ENCODE data around the gene NPAS4. TPM values are rescaled to one million over a fixed set of nuclear protein-coding genes. Genes with fewer than 3 reads are reported as not detected.
A peak's percentile ranks its signal among the peaks of the same experiment; 100 is the strongest.
"Not testable (repeated sequence)": the region's sequence is repeated elsewhere in the genome, so short reads cannot be mapped to it uniquely, and the experiment has no call there.

Gene NPAS4
- polyA plus RNA-seq, 1 experiment, result 0.72 TPM

DNA sequence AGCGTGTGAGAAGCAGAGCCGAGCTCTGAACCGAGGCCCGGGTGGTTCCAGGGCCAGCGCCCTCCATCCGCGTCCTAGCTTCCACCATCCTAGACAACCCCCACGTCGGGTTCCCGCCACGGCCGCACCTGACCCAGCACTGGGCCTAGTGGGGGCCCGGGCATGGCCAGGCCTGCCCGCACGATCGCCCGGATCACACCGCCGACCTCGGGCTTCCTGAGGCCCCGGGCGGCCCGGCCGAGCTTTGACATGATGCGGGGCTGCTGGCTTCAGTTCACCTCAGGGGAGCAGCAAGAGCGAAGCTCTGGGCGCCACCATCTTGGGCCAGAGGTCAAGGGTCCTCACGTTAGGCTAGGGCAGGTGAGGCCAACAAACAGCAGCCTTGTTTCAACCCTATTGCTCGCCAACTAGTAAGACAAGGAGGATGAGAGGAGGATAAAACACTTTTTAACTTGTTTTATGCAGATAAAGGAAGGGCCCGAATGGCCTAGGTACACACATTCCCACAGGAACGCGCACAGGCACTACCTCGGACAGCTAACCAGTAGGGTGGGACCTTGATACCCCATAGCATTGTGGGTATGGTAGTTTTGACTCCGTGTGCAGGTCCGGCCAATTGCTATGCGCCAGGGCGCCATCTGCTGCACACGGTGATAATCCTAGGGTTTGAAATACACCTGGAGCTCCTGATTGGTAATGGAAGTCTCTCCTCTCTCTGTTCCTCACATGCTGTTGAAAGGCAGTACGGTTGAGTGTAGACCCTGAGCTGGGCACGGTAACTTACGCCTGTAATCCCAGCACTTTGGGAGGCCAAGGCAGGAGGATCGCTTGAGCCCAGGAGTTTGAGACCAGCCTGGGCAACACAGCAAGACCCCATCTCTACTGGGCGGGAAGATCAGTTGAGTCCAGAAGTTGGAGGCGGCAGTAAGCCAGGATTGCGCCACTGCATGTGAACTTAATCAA lies 17.9 kb downstream of the NPAS4 start, which contains the start of gene MRPL11:
TSS of gene MRPL11 (minus strand) at position 345 of the 963 bp plus-strand sequence. CDS start at position 251, 94 bp downstream.
- Histone ChIP-seq H3K36me3 (ENCODE audit: control insufficient read depth, insufficient read depth, low read length) (peaks cover 8% of the 10 kb centered on the region), H3K27me3 (ENCODE audit: control insufficient read depth, insufficient read depth, low read length) (no peaks in the 10 kb centered on the region), H3K4me3 (ENCODE audit: low read depth, low read length) (peak within 1 kb of the TSS; percentile 75)
- ChIA-PET CTCF (interaction anchor here (0.7 to 2.9 kb wide), 24 partner anchors 8 to 1018 kb away, joined by 3 to 38 read pairs (median 4); partner anchors contain the start of genes BRMS1 and PELI3), POLR2A (no interaction called here)
- DNase-seq (ENCODE audit: low read depth), result peak; percentile 61
- TF ChIP-seq, protein P1, sequence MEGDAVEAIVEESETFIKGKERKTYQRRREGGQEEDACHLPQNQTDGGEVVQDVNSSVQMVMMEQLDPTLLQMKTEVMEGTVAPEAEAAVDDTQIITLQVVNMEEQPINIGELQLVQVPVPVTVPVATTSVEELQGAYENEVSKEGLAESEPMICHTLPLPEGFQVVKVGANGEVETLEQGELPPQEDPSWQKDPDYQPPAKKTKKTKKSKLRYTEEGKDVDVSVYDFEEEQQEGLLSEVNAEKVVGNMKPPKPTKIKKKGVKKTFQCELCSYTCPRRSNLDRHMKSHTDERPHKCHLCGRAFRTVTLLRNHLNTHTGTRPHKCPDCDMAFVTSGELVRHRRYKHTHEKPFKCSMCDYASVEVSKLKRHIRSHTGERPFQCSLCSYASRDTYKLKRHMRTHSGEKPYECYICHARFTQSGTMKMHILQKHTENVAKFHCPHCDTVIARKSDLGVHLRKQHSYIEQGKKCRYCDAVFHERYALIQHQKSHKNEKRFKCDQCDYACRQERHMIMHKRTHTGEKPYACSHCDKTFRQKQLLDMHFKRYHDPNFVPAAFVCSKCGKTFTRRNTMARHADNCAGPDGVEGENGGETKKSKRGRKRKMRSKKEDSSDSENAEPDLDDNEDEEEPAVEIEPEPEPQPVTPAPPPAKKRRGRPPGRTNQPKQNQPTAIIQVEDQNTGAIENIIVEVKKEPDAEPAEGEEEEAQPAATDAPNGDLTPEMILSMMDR (IDR thresholded peaks at IDR 0.05; ENCODE audit: insufficient read depth, low read depth, low read length), result peak; percentile 78

DNA sequence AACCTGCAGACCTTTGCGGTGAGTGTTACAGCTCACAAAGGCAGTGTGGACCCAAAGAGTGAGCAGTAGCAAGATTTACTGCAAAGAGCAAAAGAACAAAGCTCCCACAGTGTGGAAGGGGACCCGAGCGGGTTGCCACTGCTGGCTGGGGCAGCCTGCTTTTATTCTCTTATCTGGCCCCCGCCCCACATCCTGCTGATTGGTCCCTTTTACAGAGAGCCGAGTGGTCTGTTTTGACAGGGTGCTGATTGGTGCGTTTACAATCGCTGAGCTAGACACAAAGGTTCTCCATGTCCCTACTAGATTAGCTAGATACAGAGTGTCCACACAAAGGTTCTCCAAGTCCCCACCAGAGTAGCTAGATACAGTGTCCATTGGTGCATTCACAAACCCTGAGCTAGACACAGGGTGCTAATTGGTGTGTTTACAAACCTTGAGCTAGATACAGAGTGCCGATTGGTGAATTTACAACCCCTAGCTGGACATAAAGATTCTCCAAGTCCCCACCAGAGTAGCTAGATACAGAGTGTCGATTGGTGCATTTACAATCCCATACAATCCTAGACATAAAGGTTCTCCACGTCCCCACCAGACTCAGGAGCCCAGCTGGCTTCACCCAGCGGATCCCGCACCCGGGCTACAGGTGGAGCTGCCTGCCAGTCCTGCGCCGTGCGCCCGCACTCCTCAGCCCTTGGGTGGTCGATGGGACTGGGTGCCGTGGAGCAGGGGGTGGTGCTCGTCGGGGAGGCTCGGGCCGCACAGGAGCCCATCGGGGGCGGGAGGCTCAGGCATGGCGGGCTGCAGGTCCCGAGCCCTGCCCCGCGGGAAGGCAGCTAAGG lies 19.5 kb downstream of the NPAS4 start:
- CTCF ChIA-PET, result interaction anchor here (0.6 to 2.9 kb wide), 4 partner anchors 11 to 51 kb away, joined by 3 to 25 read pairs (median 4); no protein-coding TSS in a partner anchor
- H3K36me3 ChIP-seq (ENCODE audit: control insufficient read depth, insufficient read depth, low read length); POLR2A ChIA-PET; DNase-seq (ENCODE audit: low read depth); H3K27me3 ChIP-seq (ENCODE audit: control insufficient read depth, insufficient read depth, low read length); H3K4me3 ChIP-seq (ENCODE audit: low read depth, low read length): not testable (repeated sequence)

DNA sequence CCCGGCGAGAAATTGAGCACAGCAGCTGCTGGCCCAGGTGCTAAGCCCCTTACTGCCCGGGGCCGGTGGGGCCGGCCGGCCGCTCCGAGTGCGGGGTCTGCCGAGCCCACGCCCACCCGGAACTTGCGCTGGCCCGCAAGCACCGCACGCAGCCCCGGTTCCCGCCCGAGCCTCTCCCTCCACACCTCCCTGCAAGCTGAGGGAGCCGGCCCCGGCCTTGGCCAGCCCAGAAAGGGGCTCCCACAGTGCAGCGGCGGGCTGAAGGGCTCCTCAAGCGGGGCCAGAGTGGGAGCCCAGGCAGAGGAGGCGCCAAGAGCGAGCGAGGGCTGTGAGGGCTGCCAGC lies 20.1 kb downstream of the NPAS4 start:
- H3K36me3 ChIP-seq (ENCODE audit: control insufficient read depth, insufficient read depth, low read length); DNase-seq (ENCODE audit: low read depth); H3K27me3 ChIP-seq (ENCODE audit: control insufficient read depth, insufficient read depth, low read length); POLR2A ChIA-PET; H3K4me3 ChIP-seq (ENCODE audit: low read depth, low read length): not testable (repeated sequence)
- CTCF ChIA-PET, result interaction anchor here (0.6 to 2.9 kb wide), 6 partner anchors 10 to 52 kb away, joined by 3 to 25 read pairs (median 4); no protein-coding TSS in a partner anchor

DNA sequence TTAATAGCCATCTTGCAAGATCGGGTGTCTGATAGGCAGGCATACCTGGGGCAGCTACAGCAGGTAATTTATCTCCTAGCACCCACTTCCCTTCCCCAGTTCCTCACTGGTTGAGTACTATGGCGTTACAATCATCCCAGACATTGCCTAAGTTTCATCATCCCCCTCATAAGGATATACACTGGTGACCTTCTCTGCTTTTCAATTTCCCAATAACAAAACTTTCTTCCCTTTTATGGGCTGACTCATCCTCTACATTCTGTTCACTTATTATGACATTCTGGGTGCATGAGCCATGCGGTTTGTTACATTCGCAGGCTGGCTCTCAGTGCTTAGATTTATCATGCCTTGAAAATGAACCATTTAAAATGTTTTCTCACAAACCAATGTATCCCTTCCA lies 22.8 kb downstream of the NPAS4 start:
- CTCF ChIA-PET, result interaction anchor here (1.0 kb wide), 1 partner anchor 35 kb away, joined by 3 read pairs; no protein-coding TSS in a partner anchor
- no peak overlapping the region for H3K4me3 ChIP-seq (ENCODE audit: low read depth, low read length)

DNA sequence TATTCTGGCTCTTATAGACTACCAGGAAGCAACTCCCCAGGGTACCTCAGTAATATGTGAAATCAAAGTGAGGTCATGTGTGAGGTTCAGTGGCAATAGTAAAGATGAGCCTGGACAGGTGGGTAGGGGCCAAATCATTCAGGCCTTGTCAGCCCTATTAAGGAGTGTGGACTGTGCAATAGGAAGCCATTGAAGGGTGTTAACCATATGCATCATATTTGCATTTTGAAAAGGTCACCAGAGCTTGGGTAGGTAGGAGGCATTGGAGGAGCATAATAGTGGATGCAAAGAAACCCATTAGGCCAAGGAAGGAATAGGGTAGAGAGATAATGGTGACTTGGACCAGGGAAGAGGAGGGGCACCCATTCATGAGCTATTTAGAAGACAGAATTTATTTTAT lies 26.2 kb downstream of the NPAS4 start:
- POLR2A ChIA-PET, result no interaction called here
- H3K27me3 ChIP-seq (ENCODE audit: control insufficient read depth, insufficient read depth, low read length), result peaks cover 9% of the 10 kb centered on the region; the same call in 1 of the 2 replicates
- H3K36me3 ChIP-seq (ENCODE audit: control insufficient read depth, insufficient read depth, low read length), result no peaks in the 10 kb centered on the region
- CTCF ChIA-PET, result interaction anchor here (1.0 to 1.6 kb wide), 3 partner anchors 8 to 38 kb away, joined by 3 to 4 read pairs (median 3); partner anchors contain the start of gene MRPL11
- TF ChIP-seq, protein P1 (IDR thresholded peaks at IDR 0.05; ENCODE audit: insufficient read depth, low read depth, low read length), result no peak
- no peak overlapping the region for H3K4me3 ChIP-seq (ENCODE audit: low read depth, low read length)
- no peak for DNase-seq (ENCODE audit: low read depth)

More for the DNA sequence above, 22.8 kb downstream of the NPAS4 start:
- Histone ChIP-seq H3K27me3 (ENCODE audit: control insufficient read depth, insufficient read depth, low read length) (peaks cover 5% of the 10 kb centered on the region; the same call in 1 of the 2 replicates), H3K36me3 (ENCODE audit: control insufficient read depth, insufficient read depth, low read length) (no peaks in the 10 kb centered on the region)
- TF ChIP-seq, protein P1 (IDR thresholded peaks at IDR 0.05; ENCODE audit: insufficient read depth, low read depth, low read length), result no peak
- DNase-seq (ENCODE audit: low read depth), result peak; percentile 90
- POLR2A ChIA-PET, result no interaction called here

Data from BJ (cell line).